ENCODE data around the gene CEBPZOS. TPM values are rescaled to one million over a fixed set of nuclear protein-coding genes. Genes with fewer than 3 reads are reported as not detected.

The CEBPZOS gene
- total and polyA plus RNA-seq, 2 of the 8 experiments (the other 6 are each of a cell fraction or from before 2014, with no cell fraction given) = 27.3 to 43.5 TPM

GRCh38 chr2:37154785-37155184 lies 41.5 kb upstream of the CEBPZOS start:
- Histone ChIP-seq H3K18ac (ENCODE audit: extremely low read depth, low read length) (no peak overlapping the region), H3K9ac (replicated peaks in 1 of 4; ENCODE audit: extremely low read depth in 1 of 4, low read depth in 3 of 4, low read length in 3 of 4) (no peak overlapping the region), H4K91ac (replicated peaks; ENCODE audit: insufficient read length, low read length) (no peak overlapping the region), H3K27ac (ENCODE audit: low read depth, low read length) (no peak overlapping the region), H3K23ac (ENCODE audit: insufficient read length) (no peak overlapping the region), H3K79me2 (ENCODE audit: control insufficient read depth in 1 of 2, insufficient read depth in 2 of 2, low read length in 2 of 2) (peaks cover 0 to 52% of the 10 kb centered on the region in 2 experiments; a peak in 2 of 4 replicates), H2BK12ac (ENCODE audit: low read depth, low read length) (no peak overlapping the region), H2BK20ac (ENCODE audit: low read length) (no peak overlapping the region), H2BK120ac (replicated peaks; ENCODE audit: low read depth, low read length) (no peak overlapping the region), H3K79me1 (ENCODE audit: low read depth, low read length) (peaks cover 2% of the 10 kb centered on the region; the same call in 1 of the 2 replicates), H3K14ac (ENCODE audit: insufficient read length) (no peak overlapping the region), H3K9me3 (ENCODE audit: insufficient read depth in 2 of 2, low read depth in 1 of 2, low read length in 1 of 2) (no peaks in the 10 kb centered on the region), H3K4me2 (ENCODE audit: insufficient read depth in 1 of 2, low read depth in 2 of 2, low read length in 2 of 2) (no peak overlapping the region), H2BK5ac (ENCODE audit: low read depth, low read length) (no peak overlapping the region), H2AFZ (ENCODE audit: low read length) (no peak overlapping the region), H3K4me3 (ENCODE audit: extremely low read depth in 1 of 4, insufficient read depth in 2 of 4, low read depth in 3 of 4, low read length in 4 of 4) (no peak overlapping the region), H2AK5ac (ENCODE audit: low read depth, low read length) (no peak overlapping the region), H3K4me1 (replicated peaks in 1 of 4; ENCODE audit: control insufficient read depth in 3 of 4, insufficient read depth in 4 of 4, low read length in 3 of 4) (peaks cover 0 to 11% (median 8%) of the 10 kb centered on the region in 4 experiments; a peak in 6 of 7 replicates), H4K5ac (ENCODE audit: insufficient read length, low read depth, low read length) (no peak overlapping the region), H3K23me2 (ENCODE audit: low read depth, low read length) (peaks cover 6% of the 10 kb centered on the region; the same call in 1 of the 2 replicates), H3K56ac (replicated peaks; ENCODE audit: insufficient read length, low read depth, low read length) (no peak overlapping the region), H2BK15ac (ENCODE audit: low read length) (no peak overlapping the region), H4K8ac (ENCODE audit: extremely low read depth, insufficient read depth, low read length) (no peak overlapping the region), H3K36me3 (ENCODE audit: control insufficient read depth in 2 of 4, insufficient read depth in 4 of 4, low read length in 3 of 4) (no peaks in the 10 kb centered on the region; a peak in 2 of 8 replicates), H3K27me3 (replicated peaks in 1 of 4; ENCODE audit: control insufficient read depth in 3 of 4, extremely low read depth in 1 of 4, insufficient read depth in 3 of 4, low read length in 3 of 4) (no peaks in the 10 kb centered on the region), H4K20me1 (replicated peaks in 1 of 2; ENCODE audit: control insufficient read depth in 1 of 2, insufficient read depth in 2 of 2, low read length in 2 of 2) (no peaks in the 10 kb centered on the region), H3K4ac (replicated peaks; ENCODE audit: insufficient read length, low read depth, low read length) (no peak overlapping the region)
- ChIA-PET POLR2A (ENCODE audit: partially characterized antibody) (interaction anchor here (1.3 to 3.8 kb wide), 2 partner anchors 17 to 78 kb away, joined by 3 to 15 read pairs; partner anchors contain the start of genes CEBPZ and NDUFAF7), CTCF (ENCODE audit: partially characterized antibody) (interaction anchor here (0.7 to 1.9 kb wide), 2 partner anchors 24 to 27 kb away, joined by 3 to 6 read pairs; no protein-coding TSS in a partner anchor)
- TF ChIP-seq YY1 (IDR thresholded peaks at IDR 0.05; ENCODE audit: low read depth, low read length) (no peak), BRCA1 (IDR thresholded peaks at IDR 0.05; ENCODE audit: low read depth, low read length) (no peak), POLR2A (IDR thresholded peaks at IDR 0.05; ENCODE audit: control extremely low read depth in 1 of 2, low read depth in 2 of 2, low read length in 2 of 2) (no peak), NANOG (IDR thresholded peaks at IDR 0.05; ENCODE audit: insufficient read depth, low read depth, low read length, poor library complexity, severe bottlenecking) (no peak), TEAD4 (IDR thresholded peaks at IDR 0.05; ENCODE audit: low read depth, low read length) (no peak), NRF1 (IDR thresholded peaks at IDR 0.05; ENCODE audit: low read depth, low read length) (no peak), SAP30 (IDR thresholded peaks at IDR 0.05; ENCODE audit: insufficient read depth, insufficient replicate concordance, low read length) (no peak), CTBP2 (IDR thresholded peaks at IDR 0.05; ENCODE audit: borderline replicate concordance, insufficient read depth, insufficient read length, low read length) (no peak), CHD1 (IDR thresholded peaks at IDR 0.05; ENCODE audit: low read depth, low read length) (no peak), CHD2 (IDR thresholded peaks at IDR 0.05; ENCODE audit: low read length) (no peak)
- DNase-seq (ENCODE audit: low read depth in 1 of 2, low spot score in 2 of 2) (no peak), FAIRE-seq (no peak)
- WGBS, 2 experiments (ENCODE audit: extremely low coverage in 1 of 2, insufficient coverage in 1 of 2, insufficient read length in 1 of 2, insufficient replicate concordance in 2 of 2, low coverage in 1 of 2, low lambda C conversion rate in 2 of 2, missing lambda C conversion rate in 1 of 2) = 95% methylated on average over 4 of the region's 4 CpGs; no CpG with 5 or more reads in 1 of the 2 experiments

Measured in H1 (cell line).